Stimulated activated CD8-positive, alpha-beta memory T cell treated with anti-CD3 and anti-CD28 coated beads, Interleukin-7, amount 100 ng/mL, for 48 hours (primary cell): ENCODE measurements around the gene AMBRA1.
A peak's percentile ranks its signal among the peaks of the same experiment; 100 is the strongest.
"Not testable (repeated sequence)": the region's sequence is repeated elsewhere in the genome, so short reads cannot be mapped to it uniquely, and the experiment has no call there.

Source experiments
- DNase-seq, 2 donors: peaks; one replicate each; pipeline ENCODE4 v3.0.0-alpha.2; 2020; ENCODE audit warnings: low read depth in 1 of 2; ENCODE audit errors: extremely low read depth in 1 of 2

AMBRA1 gene

GRCh38 chr11:46387456-46387855 is 206.4 kb downstream of the AMBRA1 start:
- no peak for DNase-seq

DNA sequence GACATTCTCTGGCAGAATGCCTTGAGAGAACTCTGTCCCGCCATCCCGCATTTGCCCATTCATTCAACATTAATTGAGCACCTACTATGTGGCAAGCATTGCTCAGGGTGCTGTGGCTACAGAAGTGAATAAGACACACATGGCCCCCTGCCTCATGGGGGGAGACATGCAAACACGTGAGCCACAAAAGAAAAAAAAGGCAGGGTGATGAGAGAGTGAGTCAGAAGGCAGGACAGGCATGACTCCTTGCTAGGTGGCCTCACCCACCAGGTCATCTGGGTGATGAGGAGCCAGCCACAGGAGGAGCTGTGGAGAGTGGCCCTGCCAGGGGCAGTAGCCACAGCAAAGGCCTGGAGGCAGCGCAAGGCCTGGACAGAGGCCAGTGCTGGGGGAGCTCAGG is 207.1 kb downstream of the AMBRA1 start:
- no peak for DNase-seq

DNA sequence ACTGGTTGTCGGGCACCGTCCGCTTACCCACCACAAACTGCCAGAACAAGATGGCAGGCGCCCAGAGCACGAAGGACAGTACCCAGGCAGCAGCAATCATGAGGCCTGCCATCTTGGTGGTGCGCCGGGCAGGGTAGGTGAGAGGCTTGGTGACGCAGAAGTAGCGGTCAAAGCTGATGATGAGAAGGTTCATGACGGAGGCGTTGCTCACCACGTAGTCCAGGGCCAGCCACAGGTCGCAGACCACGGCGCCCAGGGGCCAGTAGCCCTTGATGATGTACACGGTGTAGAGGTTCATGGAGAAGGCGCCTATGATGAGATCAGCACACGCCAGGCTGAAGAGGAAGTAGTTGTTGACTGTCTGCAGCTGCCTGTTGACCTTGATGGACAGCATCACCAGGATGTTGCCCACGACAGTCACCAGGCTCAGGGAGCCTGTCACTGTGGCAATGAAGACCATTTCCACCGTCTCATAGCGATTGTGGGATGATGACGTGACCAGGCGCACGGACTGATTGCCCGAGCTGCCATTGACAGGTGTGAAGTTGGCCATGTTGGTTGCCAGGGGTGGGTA is 207.7 kb downstream of the AMBRA1 start:
- no peak for DNase-seq

GRCh38 chr11:46385169-46386004 is 208.4 kb downstream of the AMBRA1 start:
- DNase-seq: no peak

GRCh38 chr11:46383974-46384701 is 209.7 kb downstream of the AMBRA1 start:
- no peak for DNase-seq

DNA sequence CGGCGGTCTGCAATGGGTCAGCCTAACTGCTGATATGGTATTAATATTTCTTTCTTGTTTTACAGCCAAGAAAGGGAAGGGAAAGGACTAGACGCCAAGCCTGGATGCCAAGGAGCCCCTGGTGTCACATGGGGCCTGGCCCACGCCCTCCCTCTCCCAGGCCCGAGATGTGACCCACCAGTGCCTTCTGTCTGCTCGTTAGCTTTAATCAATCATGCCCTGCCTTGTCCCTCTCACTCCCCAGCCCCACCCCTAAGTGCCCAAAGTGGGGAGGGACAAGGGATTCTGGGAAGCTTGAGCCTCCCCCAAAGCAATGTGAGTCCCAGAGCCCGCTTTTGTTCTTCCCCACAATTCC is 210.4 kb downstream of the AMBRA1 start:
- DNase-seq: no peak

DNA sequence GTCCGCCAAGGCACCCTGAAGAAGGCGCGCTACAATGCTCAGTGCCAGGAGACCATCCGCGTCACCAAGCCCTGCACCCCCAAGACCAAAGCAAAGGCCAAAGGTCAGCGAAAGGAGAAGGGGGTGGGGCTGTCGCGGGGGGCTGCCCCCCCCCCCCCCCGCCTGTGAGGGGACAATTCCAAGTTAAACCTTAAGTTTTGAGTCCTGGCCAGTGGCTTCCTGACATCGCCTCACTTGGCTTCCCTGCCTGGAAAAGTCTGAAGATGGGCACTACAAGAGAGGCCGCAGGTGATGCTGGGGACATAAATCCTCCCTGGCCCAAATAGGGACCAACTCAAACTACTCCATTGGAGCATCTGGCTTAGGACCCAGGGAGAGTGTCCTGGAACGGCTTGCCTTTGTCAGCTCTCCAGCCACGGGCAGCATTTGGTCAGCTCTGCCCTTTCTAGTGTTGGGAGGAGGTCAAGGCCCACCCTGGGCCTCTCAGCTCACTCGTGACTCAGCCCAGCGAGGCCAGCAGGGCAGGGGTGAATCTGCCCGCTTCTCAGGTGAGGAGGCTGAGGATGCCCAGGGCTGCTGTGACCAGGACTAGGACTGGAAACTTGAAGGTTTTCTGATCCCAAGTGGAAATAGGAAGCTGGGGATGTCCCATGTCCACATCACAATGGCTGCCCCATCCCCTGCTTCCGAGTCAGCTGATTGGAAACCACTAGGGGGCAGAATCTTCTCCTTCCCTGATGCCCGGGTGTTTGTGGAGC is 211.0 kb downstream of the AMBRA1 start:
- no peak for DNase-seq

DNA sequence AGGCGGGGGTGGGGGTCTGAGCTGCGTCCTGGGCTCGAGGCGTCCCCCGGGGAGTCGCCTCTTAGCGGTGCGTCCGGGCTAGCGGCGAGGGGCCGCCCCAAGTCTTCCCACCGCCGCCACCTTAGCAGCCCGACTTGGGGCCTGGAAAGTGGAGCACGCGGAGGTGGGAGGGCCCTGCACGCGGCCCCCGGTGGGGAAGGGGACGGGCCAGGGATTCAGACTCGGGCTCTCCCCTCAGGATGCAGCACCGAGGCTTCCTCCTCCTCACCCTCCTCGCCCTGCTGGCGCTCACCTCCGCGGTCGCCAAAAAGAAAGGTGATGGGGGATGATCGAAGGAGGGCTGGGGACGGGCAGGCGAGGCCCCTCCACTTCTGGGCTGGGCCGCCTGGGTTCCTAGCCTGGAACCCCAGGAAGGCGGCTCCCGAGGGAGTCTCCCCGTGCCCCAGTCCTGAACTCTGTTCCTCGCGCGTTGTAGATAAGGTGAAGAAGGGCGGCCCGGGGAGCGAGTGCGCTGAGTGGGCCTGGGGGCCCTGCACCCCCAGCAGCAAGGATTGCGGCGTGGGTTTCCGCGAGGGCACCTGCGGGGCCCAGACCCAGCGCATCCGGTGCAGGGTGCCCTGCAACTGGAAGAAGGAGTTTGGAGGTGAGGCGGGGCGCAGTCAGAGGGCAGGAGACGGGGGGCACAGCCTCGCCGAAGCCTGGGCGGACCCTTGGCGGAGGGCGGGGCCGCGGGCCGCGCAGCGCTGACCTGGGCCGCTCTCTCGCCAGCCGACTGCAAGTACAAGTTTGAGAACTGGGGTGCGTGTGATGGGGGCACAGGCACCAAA is 211.8 kb downstream of the AMBRA1 start:
- no peak for DNase-seq

GRCh38 chr11:46381048-46381818 is 212.6 kb downstream of the AMBRA1 start, which contains the start of gene MDK:
TSS of gene MDK (plus strand) at chr11:46381669. CDS start at chr11:46382058, 389 bp downstream.
- no peak for DNase-seq

DNA sequence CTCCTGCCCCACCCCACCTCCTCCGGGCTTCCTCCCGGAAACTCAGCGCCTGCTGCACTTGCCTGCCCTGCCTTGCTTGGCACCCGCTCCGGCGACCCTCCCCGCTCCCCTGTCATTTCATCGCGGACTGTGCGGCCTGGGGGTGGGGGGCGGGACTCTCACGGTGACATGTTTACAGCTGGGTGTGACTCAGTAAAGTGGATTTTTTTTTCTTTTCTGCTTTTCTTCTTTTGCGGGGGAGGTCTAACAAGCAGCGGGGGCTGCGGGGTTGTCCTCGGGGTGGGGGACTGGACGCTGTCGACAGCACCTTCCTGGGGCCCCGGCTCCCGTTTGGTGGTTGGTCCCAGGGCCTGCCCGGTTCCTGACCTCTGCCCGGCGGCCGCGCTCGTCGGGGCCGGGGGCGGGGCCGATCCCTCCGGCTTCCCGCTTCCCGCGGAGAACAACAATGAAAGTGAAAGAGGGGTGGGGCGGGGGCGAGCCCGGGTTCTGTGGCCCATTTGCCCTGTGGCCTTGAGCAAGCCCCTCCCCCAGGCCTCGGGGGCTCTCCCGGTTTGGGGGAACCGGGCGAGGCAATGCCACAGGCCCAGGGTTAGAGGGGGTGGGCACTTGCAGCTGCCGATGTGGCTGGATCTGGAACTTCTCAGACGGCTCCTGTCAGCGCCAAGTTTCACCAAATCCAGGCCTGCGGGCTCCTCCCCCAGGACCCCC is 213.3 kb downstream of the AMBRA1 start:
- DNase-seq: peak in 1 of 2 donors; percentile 53

DNA sequence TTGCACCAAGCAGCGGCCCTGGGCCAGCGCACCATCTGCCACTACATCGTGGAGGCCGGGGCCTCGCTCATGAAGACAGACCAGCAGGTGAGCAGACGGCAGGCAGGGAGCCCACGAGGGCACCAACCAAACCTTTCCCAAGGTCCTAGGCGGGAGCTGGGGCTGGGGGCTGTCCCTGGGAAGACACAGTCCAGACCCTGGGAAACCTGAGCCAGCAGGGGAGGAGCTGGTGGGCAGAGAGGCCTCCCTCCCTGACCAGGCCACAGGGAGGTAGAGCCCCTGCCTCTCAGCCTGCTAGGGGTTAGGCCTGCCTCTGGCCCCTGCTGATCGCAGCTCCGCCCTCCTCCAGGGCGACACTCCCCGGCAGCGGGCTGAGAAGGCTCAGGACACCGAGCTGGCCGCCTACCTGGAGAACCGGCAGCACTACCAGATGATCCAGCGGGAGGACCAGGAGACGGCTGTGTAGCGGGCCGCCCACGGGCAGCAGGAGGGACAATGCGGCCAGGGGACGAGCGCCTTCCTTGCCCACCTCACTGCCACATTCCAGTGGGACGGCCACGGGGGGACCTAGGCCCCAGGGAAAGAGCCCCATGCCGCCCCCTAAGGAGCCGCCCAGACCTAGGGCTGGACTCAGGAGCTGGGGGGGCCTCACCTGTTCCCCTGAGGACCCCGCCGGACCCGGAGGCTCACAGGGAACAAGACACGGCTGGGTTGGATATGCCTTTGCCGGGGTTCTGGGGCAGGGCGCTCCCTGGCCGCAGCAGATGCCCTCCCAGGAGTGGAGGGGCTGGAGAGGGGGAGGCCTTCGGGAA is 214.1 kb downstream of the AMBRA1 start:
- not testable (repeated sequence) for DNase-seq

DNA sequence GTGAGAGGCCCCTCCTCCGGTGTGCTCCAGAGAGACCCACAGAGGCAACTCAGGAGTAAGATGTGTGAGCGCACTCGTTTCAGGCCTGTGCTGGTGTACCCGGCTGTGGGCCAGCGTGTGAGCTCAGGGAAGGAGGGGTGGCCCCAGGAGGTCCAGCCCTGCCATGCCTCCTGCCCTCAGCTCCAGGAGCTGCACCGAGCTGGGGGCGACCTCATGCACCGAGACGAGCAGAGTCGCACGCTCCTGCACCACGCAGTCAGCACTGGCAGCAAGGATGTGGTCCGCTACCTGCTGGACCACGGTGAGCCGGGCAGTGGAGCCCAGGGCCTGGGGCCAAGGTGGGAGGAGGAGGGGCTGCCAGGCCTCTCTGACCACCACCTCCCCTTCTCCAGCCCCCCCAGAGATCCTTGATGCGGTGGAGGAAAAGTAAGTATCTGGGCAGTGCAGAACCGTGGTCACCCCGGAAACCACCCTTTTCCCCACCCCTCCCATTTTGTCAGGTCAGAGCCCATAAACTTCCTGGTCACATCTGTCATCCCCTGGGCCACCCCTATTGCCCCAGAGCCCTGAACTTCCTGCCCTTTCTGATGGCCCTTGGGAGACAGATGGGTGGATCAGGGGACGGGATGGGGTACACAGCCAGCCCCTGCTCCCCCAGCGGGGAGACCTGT is 214.9 kb downstream of the AMBRA1 start:
- DNase-seq: no peak

GRCh38 chr11:46378296-46378695 is 215.5 kb downstream of the AMBRA1 start:
- no peak for DNase-seq

GRCh38 chr11:46377831-46378230 is 216.0 kb downstream of the AMBRA1 start:
- no peak for DNase-seq

DNA sequence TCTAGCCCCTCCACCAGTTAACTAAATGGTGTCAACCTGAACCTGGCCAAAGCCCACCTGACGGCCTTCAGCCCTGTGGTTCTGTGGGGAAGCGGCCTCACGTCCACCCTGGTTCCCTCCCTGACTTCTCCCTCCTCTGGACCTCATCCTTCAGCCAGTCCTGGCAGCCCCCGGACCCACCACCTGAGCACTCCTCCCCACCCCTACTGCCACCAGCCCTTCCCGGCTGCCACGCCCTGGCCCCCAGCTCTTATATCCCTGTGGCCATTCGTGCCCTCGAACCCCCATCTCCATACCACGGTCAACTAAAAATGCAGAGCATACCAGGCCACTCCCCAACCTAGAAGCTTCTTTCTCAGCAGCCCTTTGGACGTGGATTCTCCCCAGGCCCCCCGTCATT is 216.5 kb downstream of the AMBRA1 start:
- DNase-seq: no peak

- DNase-seq: no peak
Measured at GRCh38 chr11:46376258-46377050, 217.4 kb downstream of the AMBRA1 start.
